Neuronal stem cell (in vitro differentiated cells): ENCODE results near the gene TM9SF1.
"Not testable (repeated sequence)": the region's sequence is repeated elsewhere in the genome, so short reads cannot be mapped to it uniquely, and the experiment has no call there.

Source experiments
- DNase-seq: peaks from one replicate; pipeline ENCODE4 v3.0.0-alpha.2; 2013; ENCODE audit warnings: low spot score
- H2AFZ ChIP-seq: one replicate; pipeline ENCODE4 v1.6.1; 2013; ENCODE audit warnings: mild to moderate bottlenecking, low read length, inconsistent platforms
- H2AK5ac ChIP-seq: 2 replicates; pipeline ENCODE4 v1.6.1; 2013; ENCODE audit warnings: low read depth, mild to moderate bottlenecking, inconsistent platforms, low read length, moderate library complexity, mixed read lengths
- H2BK120ac ChIP-seq: 2 replicates; pipeline ENCODE4 v1.6.1; 2013; ENCODE audit warnings: low read depth, mild to moderate bottlenecking, inconsistent platforms, low read length, moderate library complexity, mixed read lengths
- H2BK12ac ChIP-seq: one replicate; pipeline ENCODE4 v1.6.1; 2013; ENCODE audit warnings: low read length, inconsistent platforms
- H2BK15ac ChIP-seq: 2 replicates; pipeline ENCODE4 v1.6.1; 2013; ENCODE audit warnings: mild to moderate bottlenecking, low read length, inconsistent platforms, mixed read lengths
- H2BK5ac ChIP-seq: one replicate; pipeline ENCODE4 v1.6.1; 2013; ENCODE audit warnings: inconsistent platforms, mild to moderate bottlenecking, low read length, moderate library complexity
- H3K14ac ChIP-seq: one replicate; pipeline ENCODE4 v1.6.1; 2013; ENCODE audit warnings: low read length, inconsistent platforms
- H3K18ac ChIP-seq: 2 replicates; pipeline ENCODE4 v1.6.1; 2013; ENCODE audit warnings: low read length, inconsistent platforms
- H3K23ac ChIP-seq: 2 replicates; pipeline ENCODE4 v1.6.1; 2013; ENCODE audit warnings: low read depth, mild to moderate bottlenecking, mixed read lengths, low read length, inconsistent platforms; ENCODE audit not compliant: poor library complexity
- H3K27ac ChIP-seq: replicated peaks from 3 replicates; pipeline ENCODE4 v1.5.1; 2013; ENCODE audit warnings: low read length, inconsistent platforms
- H3K27me3 ChIP-seq, 3 experiments: 2 replicates each; pipeline ENCODE4 v1.6.1; 2013; ENCODE audit warnings: low read length in 3 of 3, mild to moderate bottlenecking in 2 of 3, inconsistent platforms in 1 of 3, low read depth in 1 of 3, mixed read lengths in 1 of 3, moderate library complexity in 1 of 3; ENCODE audit not compliant: control insufficient read depth in 3 of 3, insufficient read depth in 3 of 3
- H3K36me3 ChIP-seq, 2 donors: replicated peaks in 1 of 2; 2 replicates each; pipeline ENCODE4 v1.6.1; 2013; ENCODE audit warnings: low read length in 2 of 2; ENCODE audit not compliant: control insufficient read depth in 2 of 2, insufficient read depth in 2 of 2
- H3K4ac ChIP-seq: 2 replicates; pipeline ENCODE4 v1.6.1; 2013; ENCODE audit warnings: inconsistent platforms, mild to moderate bottlenecking, low read length, moderate library complexity
- H3K4me1 ChIP-seq, 2 donors: 1 replicate in 1 of 2; 2 replicates in 1 of 2; pipeline ENCODE4 v1.6.1; 2013; ENCODE audit warnings: low read length in 2 of 2, low read depth in 1 of 2; ENCODE audit not compliant: control insufficient read depth in 2 of 2, insufficient read depth in 1 of 2
- H3K4me2 ChIP-seq: one replicate; pipeline ENCODE4 v1.6.1; 2013; ENCODE audit warnings: mild to moderate bottlenecking, low read length, inconsistent platforms; ENCODE audit not compliant: insufficient read depth, poor library complexity, severe bottlenecking
- H3K4me3 ChIP-seq, 2 donors: 2 replicates each; pipeline ENCODE4 v1.5.1; 2013; ENCODE audit warnings: low read length in 2 of 2, mild to moderate bottlenecking in 2 of 2, inconsistent platforms in 1 of 2, moderate library complexity in 1 of 2
- H3K79me1 ChIP-seq: one replicate; pipeline ENCODE4 v1.6.1; 2013; ENCODE audit warnings: low read depth, mild to moderate bottlenecking, inconsistent platforms, low read length, moderate library complexity
- H3K9ac ChIP-seq: one replicate; pipeline ENCODE4 v1.6.1; 2013; ENCODE audit warnings: mild to moderate bottlenecking, low read depth, low read length, inconsistent platforms; ENCODE audit not compliant: poor library complexity
- H3K9me3 ChIP-seq, 2 donors: replicated peaks in 1 of 2; 2 replicates each; pipeline versions ENCODE3 to v1.6.1; 2013; ENCODE audit warnings: low read length in 2 of 2, mild to moderate bottlenecking in 2 of 2, inconsistent platforms in 1 of 2, low read depth in 1 of 2, mixed read lengths in 1 of 2, moderate library complexity in 1 of 2; ENCODE audit not compliant: control insufficient read depth in 2 of 2, insufficient read depth in 1 of 2
- H4K8ac ChIP-seq: one replicate; pipeline ENCODE4 v1.6.1; 2013; ENCODE audit warnings: low read depth, mild to moderate bottlenecking, inconsistent platforms, low read length, moderate library complexity
- H4K91ac ChIP-seq: one replicate; pipeline ENCODE4 v1.6.1; 2013; ENCODE audit warnings: low read length, low read depth, mild to moderate bottlenecking, inconsistent platforms; ENCODE audit not compliant: poor library complexity
- WGBS, 2 donors: extraction: QIAGEN DNeasy Blood & Tissue Kit; methylation state at CpG; one replicate each; pipeline ENCODE4 v1.1.7; 2013; ENCODE audit warnings: missing lambda C conversion rate in 2 of 2, mixed read lengths in 1 of 2; ENCODE audit not compliant: insufficient read length in 2 of 2, insufficient replicate concordance in 1 of 2; ENCODE audit errors: extremely low coverage in 2 of 2; 5-methylcytosine and 5-hydroxymethylcytosine counted together

TM9SF1 gene

GRCh38 chr14:24222987-24223386, 27.7 kb upstream of the TM9SF1 start:
- not testable (repeated sequence) for H3K4me1 ChIP-seq, H3K4me3 ChIP-seq, H2BK15ac ChIP-seq, H3K18ac ChIP-seq, H3K14ac ChIP-seq, H3K27ac ChIP-seq, H3K9me3 ChIP-seq, H3K27me3 ChIP-seq, H2AK5ac ChIP-seq, H2BK12ac ChIP-seq, H3K23ac ChIP-seq, H4K91ac ChIP-seq, H2AFZ ChIP-seq, H3K79me1 ChIP-seq, H3K4ac ChIP-seq, H3K9ac ChIP-seq, H2BK5ac ChIP-seq, H3K4me2 ChIP-seq, H2BK120ac ChIP-seq, H4K8ac ChIP-seq, DNase-seq
- no CpG with 5 or more reads among the region's 4 CpGs for WGBS, 2 donors
- peaks cover 1 to 30% of the 10 kb centered on the region in 2 donors for H3K36me3 ChIP-seq

GRCh38 chr14:24219521-24219920, 24.3 kb upstream of the TM9SF1 start:
- H2BK120ac ChIP-seq = no peak overlapping the region
- no peak overlapping the region for H2BK12ac ChIP-seq
- no peak for DNase-seq
- no peak overlapping the region for H2AK5ac ChIP-seq
- peaks cover 2% of the 10 kb centered on the region for H3K79me1 ChIP-seq
- no peak overlapping the region for H3K27ac ChIP-seq
- H4K8ac ChIP-seq = no peak overlapping the region
- no peak overlapping the region for H2BK15ac ChIP-seq
- H2AFZ ChIP-seq = no peak overlapping the region
- H3K4ac ChIP-seq = no peak overlapping the region
- no peak overlapping the region for H3K18ac ChIP-seq
- no peak overlapping the region for H3K14ac ChIP-seq
- no CpG with 5 or more reads among the region's 3 CpGs for WGBS, 2 donors
- no peaks in the 10 kb centered on the region for H3K9me3 ChIP-seq
- peaks cover 5 to 18% of the 10 kb centered on the region in 2 donors for H3K36me3 ChIP-seq
- H3K9ac ChIP-seq = no peak overlapping the region
- no peak overlapping the region for H3K4me3 ChIP-seq
- no peak overlapping the region for H3K4me2 ChIP-seq
- H3K23ac ChIP-seq = no peak overlapping the region
- H3K4me1 ChIP-seq = peaks cover 2% of the 10 kb centered on the region in 2 donors
- no peak overlapping the region for H4K91ac ChIP-seq
- no peaks in the 10 kb centered on the region for H3K27me3 ChIP-seq
- no peak overlapping the region for H2BK5ac ChIP-seq

DNA sequence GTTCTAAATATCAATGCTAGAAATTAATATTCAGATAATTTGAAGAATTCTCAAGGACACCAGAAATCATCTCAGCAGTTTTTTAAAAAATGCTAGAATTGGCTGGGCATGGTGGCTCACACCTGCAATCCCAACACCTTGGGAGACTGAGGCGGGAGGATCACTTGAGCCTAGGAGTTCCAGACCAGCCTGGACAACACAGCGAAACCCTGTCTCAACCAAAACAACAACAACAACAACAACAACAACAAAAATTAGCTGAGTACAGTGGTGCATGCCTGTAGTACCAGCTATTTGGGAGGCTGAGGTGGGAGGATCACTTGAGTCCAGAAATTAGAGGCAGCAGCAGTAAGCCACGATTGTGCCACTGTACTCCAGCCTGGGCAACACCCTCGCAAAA, 23.8 kb upstream of the TM9SF1 start:
- H3K23ac ChIP-seq = no peak overlapping the region
- H2BK12ac ChIP-seq = no peak overlapping the region
- H3K4me3 ChIP-seq = no peak overlapping the region
- H2BK120ac ChIP-seq = no peak overlapping the region
- H3K4me1 ChIP-seq = peaks cover 2% of the 10 kb centered on the region in 2 donors
- no peak overlapping the region for H3K9ac ChIP-seq
- no peak overlapping the region for H2AK5ac ChIP-seq
- H4K91ac ChIP-seq = no peak overlapping the region
- H3K4me2 ChIP-seq = no peak overlapping the region
- no peak overlapping the region for H2BK5ac ChIP-seq
- peaks cover 5 to 21% of the 10 kb centered on the region in 2 donors for H3K36me3 ChIP-seq
- no peak overlapping the region for H3K18ac ChIP-seq
- no peaks in the 10 kb centered on the region for H3K9me3 ChIP-seq
- H3K14ac ChIP-seq = no peak overlapping the region
- no peak overlapping the region for H3K4ac ChIP-seq
- H4K8ac ChIP-seq = no peak overlapping the region
- DNase-seq = no peak
- H3K27ac ChIP-seq = no peak overlapping the region
- peaks cover 2% of the 10 kb centered on the region for H3K79me1 ChIP-seq
- H2AFZ ChIP-seq = no peak overlapping the region
- no peak overlapping the region for H2BK15ac ChIP-seq
- no peaks in the 10 kb centered on the region for H3K27me3 ChIP-seq
- WGBS, 2 donors = no CpG with 5 or more reads among the region's 4 CpGs

GRCh38 chr14:24216876-24217275, 21.6 kb upstream of the TM9SF1 start:
- not testable (repeated sequence) for H2BK120ac ChIP-seq, H3K23ac ChIP-seq, H3K4me2 ChIP-seq, H3K9me3 ChIP-seq, H2AFZ ChIP-seq, H2BK15ac ChIP-seq, H3K14ac ChIP-seq, H3K79me1 ChIP-seq, H4K91ac ChIP-seq, H3K18ac ChIP-seq, H4K8ac ChIP-seq, H3K27ac ChIP-seq, H2AK5ac ChIP-seq, DNase-seq, H3K4me3 ChIP-seq, H3K4ac ChIP-seq, H3K9ac ChIP-seq, H2BK5ac ChIP-seq, H3K4me1 ChIP-seq, H3K27me3 ChIP-seq, H2BK12ac ChIP-seq
- WGBS, 2 donors = no CpG with 5 or more reads among the region's 1 CpG
- H3K36me3 ChIP-seq = peaks cover 5 to 27% of the 10 kb centered on the region in 2 donors
